GM18861 (cell line): ENCODE results near the gene MUC22.
"Not testable (repeated sequence)": the region's sequence is repeated elsewhere in the genome, so short reads cannot be mapped to it uniquely, and the experiment has no call there.

ENCODE experiments used
- ATAC-seq: cut with Tn5 transposase; IDR thresholded peaks from one replicate; pipeline ENCODE4 v1.9.1; 2021; ENCODE audit not compliant: unreplicated experiment

Gene MUC22

DNA sequence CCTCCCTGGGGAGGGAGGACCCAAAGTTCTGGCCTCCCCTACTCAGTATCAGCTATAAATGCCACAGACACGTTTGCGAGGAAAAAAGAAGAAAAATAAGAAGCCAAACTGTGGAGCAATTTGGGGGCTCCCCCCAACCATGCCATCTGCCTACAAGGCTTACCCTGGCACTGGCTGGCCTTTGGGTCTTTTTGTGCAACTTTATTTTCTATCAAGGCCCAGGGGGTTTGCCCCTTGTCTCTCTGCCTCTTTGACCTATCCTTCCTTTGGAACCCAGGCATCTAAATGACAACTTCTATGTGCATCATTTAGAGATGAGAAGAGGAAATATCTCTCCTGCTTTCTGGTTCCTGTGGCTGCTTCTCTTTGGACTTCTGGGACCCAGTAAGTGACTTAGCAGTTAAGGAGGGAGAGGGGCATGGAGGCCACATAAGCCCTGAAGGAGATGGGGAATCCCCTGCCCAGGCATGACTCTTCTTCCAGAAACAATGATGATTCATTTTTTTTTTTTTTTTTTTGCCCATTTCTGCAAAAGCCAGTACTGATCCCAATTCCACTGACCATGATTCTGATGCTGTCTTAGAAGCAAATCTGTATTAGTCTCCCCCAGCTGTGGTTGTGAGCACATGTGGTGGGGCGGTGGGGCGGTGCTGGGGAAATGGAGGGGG is at the start of gene MUC22:
TSS of gene MUC22 (plus strand) at position 82 of the 668 bp plus-strand sequence. CDS start at position 315, 233 bp downstream.
- no peak for ATAC-seq

- no peak for ATAC-seq
These were observed 49.2 kb upstream of the MUC22 start for GRCh38 chr6:30960907-30961673.

- no peak for ATAC-seq
These were observed 47.6 kb upstream of the MUC22 start for GRCh38 chr6:30962716-30963115.

DNA sequence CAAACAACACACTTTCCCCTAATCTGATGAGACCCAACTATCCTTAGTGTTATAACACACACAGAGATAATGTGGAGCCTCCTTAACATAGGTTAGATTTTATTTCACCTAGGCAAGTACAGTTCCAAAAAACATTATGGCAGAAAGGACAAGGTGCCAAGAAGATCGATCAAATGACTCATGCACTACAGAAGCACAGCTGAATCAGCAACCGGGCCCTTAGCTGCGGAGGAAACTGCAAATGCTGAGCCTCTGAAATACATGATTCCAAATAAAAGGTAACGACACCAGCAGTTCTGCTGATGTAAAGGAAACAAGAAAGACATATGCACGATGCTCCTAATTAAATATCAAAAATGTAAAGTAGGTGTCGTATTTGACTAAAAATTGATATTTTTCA is 46.6 kb upstream of the MUC22 start:
- ATAC-seq: no peak

DNA sequence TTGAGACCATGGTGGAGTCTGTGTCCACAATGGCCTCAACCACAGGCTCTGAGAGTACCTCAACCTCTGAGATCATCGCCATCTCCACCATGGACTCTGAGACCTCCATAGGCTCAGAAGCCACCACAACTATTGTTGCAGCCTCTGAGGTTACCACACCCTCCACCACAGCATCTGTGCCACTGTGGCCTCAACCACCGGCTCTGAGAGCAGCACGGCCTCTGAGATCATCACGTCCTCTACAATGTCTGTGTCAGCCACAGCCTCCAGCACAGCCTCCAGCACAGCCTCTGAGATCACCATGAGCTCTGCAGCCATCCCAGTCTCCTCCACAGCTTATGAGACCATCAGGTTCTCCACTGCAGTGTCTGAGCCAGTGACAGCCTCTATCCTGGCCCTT is 46.2 kb upstream of the MUC22 start:
- ATAC-seq: no peak

GRCh38 chr6:30965140-30965601 is 45.1 kb upstream of the MUC22 start:
- ATAC-seq: no peak

GRCh38 chr6:30966154-30966553 is 44.1 kb upstream of the MUC22 start:
- no peak for ATAC-seq

GRCh38 chr6:30969171-30969570 is 41.1 kb upstream of the MUC22 start:
- not testable (repeated sequence) for ATAC-seq

GRCh38 chr6:30970946-30971345 is 39.3 kb upstream of the MUC22 start:
- ATAC-seq: no peak

GRCh38 chr6:30972816-30973215 is 37.5 kb upstream of the MUC22 start:
- ATAC-seq: no peak

- ATAC-seq: no peak
These were observed 35.6 kb upstream of the MUC22 start for GRCh38 chr6:30974490-30975252.

DNA sequence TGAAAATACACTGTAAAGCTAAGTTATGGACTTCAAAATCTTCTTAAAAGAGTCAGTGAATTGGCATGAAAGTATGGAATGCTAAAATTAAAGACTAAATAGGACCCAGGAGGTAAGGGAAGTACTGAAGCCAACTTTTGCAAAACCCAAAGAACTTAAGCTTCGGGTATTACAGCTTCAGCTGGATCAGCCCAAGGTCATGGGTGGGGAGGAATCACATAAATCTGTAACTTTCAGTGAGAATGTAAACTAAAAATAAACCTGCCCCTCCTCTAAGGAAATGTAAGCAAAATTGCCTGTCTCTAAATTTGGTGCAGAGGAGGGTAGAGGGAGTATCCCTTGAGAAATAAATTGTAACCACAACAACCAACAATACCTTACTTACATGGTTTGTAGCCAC is 31.1 kb upstream of the MUC22 start:
- no peak for ATAC-seq

DNA sequence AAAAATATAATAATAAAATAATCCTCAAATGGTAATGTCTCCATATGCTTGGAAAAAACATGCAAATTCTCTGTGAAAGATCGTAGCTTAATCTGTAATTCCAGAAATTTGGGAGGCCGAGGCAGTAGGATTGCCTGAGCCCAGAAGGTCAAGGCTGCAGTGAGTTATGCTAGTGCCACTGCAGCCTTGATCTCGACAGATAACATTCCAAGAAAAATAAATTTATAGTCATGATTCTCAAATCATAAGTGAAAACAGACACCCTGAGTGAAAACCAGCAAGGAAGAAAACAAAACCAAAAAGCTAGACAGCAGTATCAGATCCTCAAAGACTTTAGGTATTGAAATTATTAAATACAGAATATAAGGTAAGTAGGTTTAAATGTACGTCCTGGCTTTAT is 30.6 kb upstream of the MUC22 start:
- ATAC-seq: no peak

DNA sequence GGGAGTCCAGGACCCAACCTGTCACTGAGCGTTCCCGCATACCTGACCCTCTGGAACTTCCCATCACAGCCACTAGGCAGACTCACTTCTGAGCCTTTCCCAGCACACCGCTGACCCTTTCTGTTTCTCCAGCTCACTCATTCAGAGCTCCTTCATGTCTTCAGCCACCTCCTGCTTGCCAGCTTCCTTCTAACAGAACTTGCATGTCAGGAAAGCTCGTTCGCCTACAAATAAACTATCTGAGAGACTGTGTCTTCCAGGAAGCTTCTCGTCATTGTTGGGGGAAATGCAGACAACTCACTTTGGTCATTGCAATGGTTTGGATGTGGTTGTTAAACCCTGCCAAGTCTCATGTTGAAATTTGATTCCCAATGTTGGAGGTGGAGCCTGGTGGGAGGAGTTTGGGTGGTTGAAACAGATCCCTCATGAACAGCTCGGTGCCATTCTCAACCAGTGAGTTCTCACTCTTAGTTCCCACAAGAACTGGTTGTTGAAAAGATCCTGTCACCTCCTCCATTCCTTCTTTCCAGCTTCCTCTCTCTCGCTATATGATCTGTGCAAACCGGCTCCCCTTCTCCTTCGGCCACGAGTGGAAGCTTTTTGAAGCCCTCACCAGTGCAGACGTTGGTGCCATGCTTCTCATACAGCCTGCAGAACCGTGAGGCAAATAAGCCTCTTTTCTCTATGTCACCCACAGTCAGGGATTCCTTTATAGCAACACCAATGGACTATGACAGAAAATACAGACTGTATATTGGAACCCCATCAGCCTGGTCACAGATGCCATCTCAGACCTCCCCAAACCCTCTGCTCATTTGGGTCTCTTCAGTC is 28.1 kb upstream of the MUC22 start:
- no peak for ATAC-seq

DNA sequence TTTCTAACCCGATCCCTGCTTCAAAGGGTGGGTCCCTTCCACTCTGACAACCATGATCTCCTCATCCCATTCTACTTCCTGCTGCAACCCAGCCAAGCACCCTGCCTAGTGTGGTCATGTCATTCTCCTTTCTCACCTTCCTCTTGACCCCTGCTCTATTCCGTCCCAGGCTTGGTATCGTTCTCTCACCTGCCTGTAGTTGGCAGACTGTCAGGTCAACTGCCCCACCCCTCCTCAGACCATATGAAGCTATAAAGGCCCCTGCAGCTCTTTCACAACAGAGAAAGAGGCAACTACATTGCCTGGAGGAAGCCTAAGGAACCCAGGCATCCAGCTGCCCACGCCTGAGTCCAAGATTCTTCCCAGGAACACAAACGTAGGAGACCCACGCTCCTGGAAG is 26.8 kb upstream of the MUC22 start, which contains the start of gene MUC21:
TSS of gene MUC21 (plus strand) at position 280 of the 400 bp plus-strand sequence. CDS start 241 bp downstream, outside the sequence.
- no peak for ATAC-seq

- no peak for ATAC-seq
These were observed 24.8 kb upstream of the MUC22 start for GRCh38 chr6:30985490-30985889.

GRCh38 chr6:30987304-30987703 is 23.0 kb upstream of the MUC22 start:
- no peak for ATAC-seq

DNA sequence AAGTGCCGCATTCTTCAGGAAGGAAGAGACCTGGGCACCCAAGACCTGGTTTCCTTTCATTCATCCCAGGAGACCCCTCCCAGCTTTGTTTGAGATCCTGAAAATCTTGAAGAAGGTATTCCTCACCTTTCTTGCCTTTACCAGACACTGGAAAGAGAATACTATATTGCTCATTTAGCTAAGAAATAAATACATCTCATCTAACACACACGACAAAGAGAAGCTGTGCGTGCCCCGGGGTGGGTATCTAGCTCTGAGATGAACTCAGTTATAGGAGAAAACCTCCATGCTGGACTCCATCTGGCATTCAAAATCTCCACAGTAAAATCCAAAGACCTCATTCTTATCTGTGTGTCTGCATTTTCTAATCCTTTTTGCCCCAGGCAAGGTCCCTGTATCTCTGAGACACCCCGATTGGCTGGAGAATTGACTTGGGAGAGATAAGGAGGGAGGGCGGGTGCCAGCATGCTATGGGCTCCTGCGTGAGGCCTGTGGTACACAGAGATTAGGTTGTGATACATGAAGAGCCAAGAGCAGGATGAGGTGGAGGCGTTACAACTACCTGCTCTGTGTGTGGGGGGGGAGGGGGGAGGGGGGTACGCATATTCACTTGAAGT is 22.0 kb upstream of the MUC22 start:
- no peak for ATAC-seq

GRCh38 chr6:30990422-30991086 is 19.7 kb upstream of the MUC22 start:
- ATAC-seq: no peak

- ATAC-seq: no peak
These were observed 18.4 kb upstream of the MUC22 start for GRCh38 chr6:30991891-30992290.
